ENCODE results near the gene GUCY2C.

The GUCY2C gene

DNA sequence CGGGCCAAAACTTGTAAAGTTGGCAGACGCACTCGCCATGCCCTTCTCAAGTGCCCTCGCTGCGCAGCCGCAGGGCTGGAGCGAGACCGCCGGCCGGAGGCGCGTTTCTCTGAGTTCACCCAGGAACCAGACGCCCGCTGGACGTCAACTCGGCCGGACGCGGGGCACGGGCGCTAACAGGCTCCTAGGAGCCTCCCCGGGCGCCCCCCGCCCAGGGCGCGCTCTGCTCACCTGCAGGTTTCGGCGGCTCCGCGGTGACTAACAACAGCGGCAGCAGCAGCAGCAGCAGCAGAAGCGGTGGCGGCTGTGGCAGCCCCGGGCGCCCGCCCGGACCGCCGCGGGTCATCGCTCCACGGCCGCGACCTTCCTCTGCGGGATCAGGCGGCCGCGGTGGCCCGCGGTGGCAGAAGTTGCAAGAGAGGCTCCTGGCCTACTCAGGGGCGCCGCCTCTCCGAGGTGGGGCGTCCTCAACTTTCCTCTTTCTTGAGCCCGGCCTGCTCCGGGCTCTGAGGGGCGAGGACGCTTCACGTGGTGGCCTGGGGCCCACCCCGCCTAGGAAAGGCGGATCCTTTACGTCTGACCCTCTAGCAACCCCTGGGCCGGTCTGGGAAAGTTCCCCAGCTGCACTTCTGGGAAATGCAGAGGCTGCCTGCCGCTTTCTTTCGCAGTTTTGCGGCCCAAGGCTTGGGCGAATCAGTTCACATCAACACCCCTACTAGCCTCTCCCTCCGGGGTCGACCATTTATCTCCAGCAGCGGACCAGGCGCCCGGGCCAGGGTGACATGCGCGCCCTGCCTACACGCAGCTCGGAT lies 128.8 kb downstream of the GUCY2C start, which contains the start of gene PLBD1:
PLBD1 (minus strand) TSS at position 533 of the 812 bp plus-strand sequence; CDS start at position 346, 187 bp downstream.
- DNase-seq (ENCODE audit: low spot score) = no peak

GRCh38 chr12:14564336-14564959 lies 132.0 kb downstream of the GUCY2C start:
- no peak for DNase-seq (ENCODE audit: low spot score)

GRCh38 chr12:14563046-14563445 lies 133.4 kb downstream of the GUCY2C start:
- no peak for DNase-seq (ENCODE audit: low spot score)

Measured in CD4-positive, alpha-beta T cell treated with Interleukin-2 at 100 ng/mL for 4 hours (primary cell).